Activated naive CD4-positive, alpha-beta T cell treated with anti-CD3 and anti-CD28 coated beads, Interleukin-2, amount 50 U/mL, for 16 hours (primary cell): ENCODE data around the gene CEL.

ENCODE experiments used
- DNase-seq: peaks from one replicate; pipeline ENCODE4 v3.0.0-alpha.2; 2020

CEL gene

GRCh38 chr9:133119103-133119845 lies 57.5 kb downstream of the CEL start:
- no peak for DNase-seq

DNA sequence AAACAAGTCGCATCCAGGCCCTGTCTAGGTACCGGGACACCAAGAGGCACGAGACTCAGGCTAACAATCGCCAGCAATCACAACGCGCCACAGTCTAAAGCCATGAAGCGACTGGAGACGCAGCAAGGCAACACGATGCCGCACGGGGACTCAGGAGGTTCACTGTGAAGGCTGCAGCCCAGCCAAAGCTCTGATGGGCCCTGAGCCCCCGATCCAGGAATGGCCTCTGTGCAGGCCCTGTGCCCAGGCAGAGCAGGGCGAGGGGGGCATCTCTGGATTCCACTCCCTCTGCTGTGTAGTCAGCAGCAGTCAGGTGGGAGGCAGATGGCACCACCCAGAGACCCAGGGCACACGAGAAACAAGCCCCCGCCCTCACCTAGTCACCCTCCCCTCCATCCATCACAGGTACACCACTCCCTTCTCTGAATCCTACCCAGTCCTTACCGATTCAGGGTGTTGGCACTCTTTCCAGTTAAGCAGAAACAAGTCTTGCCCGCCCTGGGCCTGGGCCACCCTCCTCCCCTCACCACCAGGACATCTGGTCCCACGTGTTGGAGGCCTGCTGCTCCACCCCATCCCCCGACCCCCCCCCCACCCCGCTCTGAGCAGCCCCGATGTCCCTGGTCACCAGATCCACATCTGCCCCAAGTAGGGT lies 58.2 kb downstream of the CEL start:
- DNase-seq, result no peak

DNA sequence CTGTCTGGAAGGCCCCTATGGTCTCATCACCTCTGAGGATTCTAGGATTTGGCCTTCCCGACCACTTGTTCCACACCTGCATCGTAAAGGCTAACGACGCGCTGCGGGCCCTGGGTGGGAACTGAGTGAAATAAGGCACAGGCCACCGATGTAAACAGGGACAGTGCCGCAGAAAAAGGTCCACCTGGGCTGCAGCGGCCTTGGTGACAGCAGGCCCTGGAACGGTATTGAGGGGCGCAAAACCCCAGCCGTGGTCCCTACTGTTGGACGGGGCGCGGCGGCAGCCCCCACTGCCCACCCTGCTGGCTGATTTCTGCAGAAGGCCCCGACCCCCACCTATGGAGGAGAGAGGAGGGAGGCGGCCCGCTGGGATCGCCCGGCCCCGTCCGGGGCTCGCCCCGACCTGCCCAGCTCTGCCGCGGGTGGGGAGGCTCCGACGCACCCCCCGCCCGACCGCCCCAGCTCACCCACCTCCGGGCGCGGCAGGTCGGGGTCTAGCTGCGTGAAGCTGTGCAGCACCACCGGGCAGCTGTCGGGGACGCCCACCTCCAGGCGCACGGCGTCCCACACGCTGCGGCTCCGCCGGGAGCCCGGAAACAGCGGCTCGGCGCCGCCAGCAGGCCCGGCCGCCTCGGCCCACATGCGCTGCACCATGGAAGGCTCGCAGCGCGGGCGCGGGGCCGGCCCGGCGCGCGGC lies 58.9 kb downstream of the CEL start:
- no peak for DNase-seq
